HG03045 (cell line): Measurements from ENCODE around the gene LITAF.

Experiments used
- ATAC-seq: cut with Tn5 transposase; IDR thresholded peaks from one replicate; pipeline ENCODE4 v1.9.1; 2021; ENCODE audit warnings: mild to moderate bottlenecking, moderate library complexity; ENCODE audit not compliant: unreplicated experiment

LITAF gene

GRCh38 chr16:11586856-11587642, at the start of gene LITAF:
Gene LITAF, minus strand, starts transcription at chr16:11586919. Its CDS starts 30,189 bp downstream, at chr16:11556730.
- peak; percentile 49 for ATAC-seq

DNA sequence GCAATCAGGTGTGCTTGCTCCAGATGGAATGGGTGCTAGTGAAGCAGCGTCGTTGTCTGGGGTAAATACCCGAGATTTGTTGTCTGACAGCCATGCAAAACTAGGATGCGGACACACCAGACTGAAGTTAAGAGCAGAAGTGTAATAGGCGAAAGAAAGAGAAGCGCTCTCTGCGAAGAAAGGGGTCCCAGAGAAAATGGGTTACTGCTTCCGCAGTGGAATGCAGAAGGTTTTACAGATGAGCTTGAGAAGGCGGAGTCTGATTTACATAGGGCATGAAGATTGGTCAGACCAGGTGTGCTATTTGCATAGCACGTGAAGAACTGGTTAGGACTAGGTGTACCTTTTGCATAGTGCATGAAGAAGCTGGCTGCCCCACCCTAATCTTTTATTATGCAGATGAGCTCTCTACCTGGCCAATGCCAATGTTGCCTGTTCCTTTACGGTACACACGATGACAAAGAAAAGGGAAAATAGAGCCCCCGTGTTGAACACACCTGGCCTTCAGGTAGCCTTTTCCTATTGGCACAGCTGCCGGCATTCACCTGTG, 49.5 kb upstream of the LITAF start:
- ATAC-seq = no peak

DNA sequence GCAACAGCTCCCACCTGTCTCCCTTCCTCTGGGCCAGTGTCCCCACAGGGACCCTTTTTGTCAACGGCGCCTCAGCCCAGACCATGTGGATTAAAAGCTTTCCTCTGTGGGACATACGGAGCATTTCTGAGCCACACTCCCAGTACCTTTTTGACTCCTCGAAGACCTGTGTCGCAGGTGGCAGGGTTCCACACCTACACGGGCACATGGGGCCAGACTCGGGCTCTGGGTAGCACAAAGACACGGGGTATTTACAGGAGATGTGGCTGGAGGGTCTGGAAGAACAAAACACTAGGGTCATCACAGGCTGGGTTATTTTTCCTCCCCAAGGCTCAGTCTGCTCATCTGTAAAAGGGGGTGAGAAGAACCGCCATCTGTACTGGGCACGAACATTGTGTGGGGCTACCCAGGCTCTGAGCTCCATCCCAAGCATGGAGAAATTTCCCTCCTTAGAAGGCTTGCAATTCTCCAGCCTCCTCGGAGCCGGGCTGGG, 49.0 kb upstream of the LITAF start:
- no peak for ATAC-seq

GRCh38 chr16:11635113-11635652, 48.5 kb upstream of the LITAF start:
- ATAC-seq = no peak

DNA sequence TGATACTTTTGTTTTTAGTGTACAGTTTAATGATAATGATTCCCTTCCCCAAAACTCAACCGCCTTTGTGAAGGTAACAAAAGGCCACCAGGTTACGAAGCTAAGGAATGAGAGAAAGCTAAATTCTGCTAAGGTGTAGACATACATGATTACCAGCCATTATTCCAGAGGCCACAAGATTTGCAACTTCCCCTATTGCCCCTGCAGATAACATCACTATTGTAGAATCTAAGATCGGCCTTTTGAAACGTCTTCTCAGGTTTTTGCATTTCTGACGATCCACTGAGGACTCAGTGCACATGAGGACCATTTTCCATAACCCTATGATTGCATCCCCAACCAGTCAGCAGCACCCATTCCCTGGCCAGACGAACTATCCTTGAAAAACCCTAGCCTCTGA, 47.6 kb upstream of the LITAF start:
- ATAC-seq = no peak

- no peak for ATAC-seq
These were observed 46.4 kb upstream of the LITAF start for GRCh38 chr16:11633113-11633512.

DNA sequence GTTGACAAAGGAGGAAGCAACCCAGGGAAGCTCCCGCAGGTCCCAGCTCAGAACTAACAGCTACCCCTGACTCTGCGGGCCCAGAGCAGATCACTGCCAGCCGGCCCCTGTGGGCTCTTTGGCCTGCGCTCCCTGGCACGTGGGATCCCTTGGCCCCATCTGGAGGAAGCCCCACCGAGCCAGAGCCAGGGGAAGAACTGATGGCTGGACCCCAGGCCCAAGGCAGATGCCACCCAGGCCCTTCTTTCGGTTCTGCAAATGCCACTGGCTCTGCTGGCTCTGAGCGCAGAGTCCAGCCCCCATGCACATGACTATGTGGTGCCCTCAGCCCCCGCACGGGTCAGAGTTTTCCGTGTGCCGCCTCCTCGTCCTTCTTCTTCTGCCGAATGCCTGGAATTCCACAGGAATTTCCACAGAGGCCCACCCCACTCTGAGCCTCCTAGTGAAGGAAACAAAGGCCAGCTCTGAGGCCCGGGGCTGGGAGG, 45.8 kb upstream of the LITAF start:
- ATAC-seq = no peak

DNA sequence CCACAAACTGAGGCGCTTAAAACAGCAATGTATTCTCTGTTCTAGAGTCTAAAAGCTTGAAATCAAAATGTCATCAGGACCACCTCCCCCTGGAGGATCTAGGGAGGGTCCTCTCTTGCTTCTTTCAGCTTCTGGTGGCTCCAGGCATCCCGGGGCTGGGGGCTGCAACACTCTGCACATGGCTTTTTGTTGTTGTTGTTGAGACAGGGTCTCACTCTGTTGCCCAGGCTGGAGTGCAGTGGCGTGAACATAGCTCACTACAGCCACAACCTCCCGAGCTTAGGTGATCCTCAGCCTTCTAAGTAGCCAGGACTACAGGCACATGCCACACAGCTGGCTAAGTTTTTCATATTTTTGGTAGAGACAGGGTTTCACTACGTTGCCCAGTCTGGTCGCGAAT, 44.5 kb upstream of the LITAF start:
- no peak for ATAC-seq

DNA sequence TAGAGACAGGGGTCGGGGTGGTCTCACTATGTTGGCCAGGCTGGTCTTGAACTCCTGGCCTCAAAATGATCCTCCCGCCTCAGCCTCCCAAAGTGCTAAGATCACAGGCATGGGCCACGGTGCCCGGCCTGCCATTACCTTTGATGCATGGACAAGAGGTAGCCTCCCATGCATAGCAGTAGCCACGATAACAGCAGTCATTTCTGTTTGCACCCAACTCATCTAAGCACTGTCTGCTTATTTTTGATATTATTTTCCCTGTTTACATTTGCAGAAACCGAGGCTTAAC, 44.0 kb upstream of the LITAF start:
- ATAC-seq = no peak

DNA sequence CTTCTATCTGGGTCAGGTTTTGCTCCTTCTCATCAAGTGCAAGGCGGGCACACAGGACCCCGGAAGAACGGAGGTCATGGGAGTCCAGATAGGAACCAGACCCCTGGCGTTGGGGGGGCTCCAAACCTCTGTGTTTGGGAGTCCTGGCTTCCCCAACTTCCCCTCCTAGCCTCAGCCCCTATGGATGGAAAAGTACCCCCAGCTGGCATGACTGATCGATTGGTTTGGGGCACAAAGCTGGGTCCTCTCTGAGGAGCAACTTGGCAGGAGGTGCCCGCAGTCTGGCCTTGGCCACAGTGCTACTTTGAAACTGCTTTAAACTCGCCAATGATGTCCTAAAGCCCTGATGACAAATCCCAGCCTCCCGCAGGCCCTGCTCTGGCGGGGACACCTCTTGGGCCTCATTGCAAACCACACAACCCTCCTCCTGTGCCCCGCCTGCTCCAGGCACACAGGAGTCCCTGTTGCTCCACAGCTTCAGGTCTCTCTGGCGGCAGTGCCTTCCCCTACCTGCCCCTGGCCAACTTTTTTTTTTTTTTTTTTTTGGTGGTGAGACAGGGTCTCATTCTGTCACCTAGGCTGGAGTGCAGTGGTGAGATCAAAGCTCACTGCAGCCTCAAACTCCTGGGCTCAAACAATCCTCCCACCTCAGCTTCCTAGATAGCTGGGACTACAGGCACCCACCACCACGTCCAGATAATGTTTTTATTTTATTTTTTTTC, 43.5 kb upstream of the LITAF start:
- no peak for ATAC-seq

- no peak for ATAC-seq
These were observed 42.6 kb upstream of the LITAF start for GRCh38 chr16:11629071-11630030.

DNA sequence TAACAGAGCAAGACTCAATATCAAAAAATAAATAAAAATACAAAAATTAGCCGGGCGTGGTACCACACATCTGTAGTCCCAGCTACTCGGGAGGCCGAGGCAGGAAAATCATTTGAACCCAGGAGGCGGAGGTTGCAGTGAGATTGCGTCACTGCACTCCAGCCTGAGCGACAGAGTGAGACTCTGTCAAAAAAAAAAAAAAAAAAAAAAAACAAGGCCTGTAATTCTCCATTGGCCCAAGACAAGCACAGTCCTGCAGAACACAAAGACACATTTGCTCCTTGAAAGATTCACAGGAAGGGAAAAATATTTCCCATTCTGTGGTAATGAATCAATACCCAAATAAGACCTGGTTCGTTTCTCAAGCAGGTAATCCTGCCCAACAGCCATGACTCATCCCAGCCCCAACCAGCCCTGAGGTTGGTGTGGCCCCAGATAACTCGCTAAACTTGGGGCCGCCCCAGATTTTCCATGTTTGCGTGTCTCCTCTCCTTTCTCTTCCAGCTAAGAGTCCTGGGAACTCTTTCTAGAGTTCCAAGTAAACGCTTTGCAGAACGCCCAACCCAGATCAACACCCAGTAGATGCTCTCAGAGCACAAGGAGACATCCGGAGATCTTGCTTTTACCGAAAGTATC, 41.2 kb upstream of the LITAF start:
- ATAC-seq = no peak

GRCh38 chr16:11627292-11627663, 40.6 kb upstream of the LITAF start:
- ATAC-seq = no peak

- ATAC-seq = no peak
These were observed 40.1 kb upstream of the LITAF start for GRCh38 chr16:11626657-11627291.

DNA sequence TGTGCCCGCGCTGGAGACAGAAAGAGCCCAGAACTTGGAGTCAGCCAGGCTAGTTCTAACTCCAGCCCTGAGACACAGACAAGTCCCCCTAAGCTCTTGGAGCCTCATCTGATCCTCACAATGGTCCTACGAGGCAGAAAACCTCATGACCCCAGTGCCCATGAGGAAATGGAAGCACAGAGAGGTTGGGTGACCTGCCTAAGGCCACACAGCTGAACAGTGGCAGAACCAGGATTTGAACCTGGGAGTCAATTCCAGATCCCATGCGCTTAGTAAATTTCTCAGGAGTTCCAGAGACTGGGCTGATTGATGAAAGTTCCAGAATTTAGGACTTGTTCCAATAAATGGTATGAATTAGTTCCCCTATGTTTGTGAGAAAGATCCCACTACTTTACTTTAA, 39.0 kb upstream of the LITAF start:
- ATAC-seq = no peak

GRCh38 chr16:11624636-11625607, 38.2 kb upstream of the LITAF start:
- no peak for ATAC-seq

- ATAC-seq = no peak
These were observed 37.5 kb upstream of the LITAF start for GRCh38 chr16:11624205-11624604.

DNA sequence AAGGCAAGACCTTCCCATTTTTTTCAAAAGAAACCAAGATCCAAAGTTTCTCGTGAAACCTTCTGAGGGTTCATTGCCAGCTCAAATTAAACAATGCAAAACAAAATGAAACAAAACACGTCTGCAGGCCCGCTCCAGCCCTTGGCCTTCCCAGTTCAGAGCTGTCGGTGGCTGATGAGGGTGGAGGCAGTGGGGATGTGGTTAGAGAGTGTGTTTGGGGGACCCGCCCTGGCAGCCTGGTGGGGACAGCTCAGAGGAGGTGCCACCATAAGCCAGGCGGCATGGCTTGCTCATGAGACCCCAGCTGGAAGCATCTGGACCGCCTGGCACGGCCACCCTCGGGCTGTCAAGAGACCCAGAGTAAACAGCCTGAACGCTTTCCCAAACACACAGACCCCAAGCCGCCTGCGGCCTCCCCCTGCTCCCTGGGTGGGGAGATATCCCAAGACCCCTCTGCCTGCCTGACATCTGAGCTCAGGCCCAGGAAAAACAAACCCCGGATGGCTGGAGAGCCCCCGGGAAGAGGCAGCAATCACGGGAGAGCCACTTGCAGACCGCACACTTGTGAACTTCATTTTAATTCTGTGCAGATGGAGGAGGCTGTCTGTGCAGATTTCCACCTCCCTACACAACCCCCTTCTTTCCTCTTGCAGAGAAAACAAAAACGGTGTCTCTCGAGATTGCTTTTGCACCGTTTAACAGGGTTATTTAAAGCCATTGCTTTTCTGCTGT, 35.4 kb upstream of the LITAF start:
- ATAC-seq = no peak
